ENCODE results near the gene ATP6AP2.

Gene ATP6AP2, protein sequence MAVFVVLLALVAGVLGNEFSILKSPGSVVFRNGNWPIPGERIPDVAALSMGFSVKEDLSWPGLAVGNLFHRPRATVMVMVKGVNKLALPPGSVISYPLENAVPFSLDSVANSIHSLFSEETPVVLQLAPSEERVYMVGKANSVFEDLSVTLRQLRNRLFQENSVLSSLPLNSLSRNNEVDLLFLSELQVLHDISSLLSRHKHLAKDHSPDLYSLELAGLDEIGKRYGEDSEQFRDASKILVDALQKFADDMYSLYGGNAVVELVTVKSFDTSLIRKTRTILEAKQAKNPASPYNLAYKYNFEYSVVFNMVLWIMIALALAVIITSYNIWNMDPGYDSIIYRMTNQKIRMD

DNA sequence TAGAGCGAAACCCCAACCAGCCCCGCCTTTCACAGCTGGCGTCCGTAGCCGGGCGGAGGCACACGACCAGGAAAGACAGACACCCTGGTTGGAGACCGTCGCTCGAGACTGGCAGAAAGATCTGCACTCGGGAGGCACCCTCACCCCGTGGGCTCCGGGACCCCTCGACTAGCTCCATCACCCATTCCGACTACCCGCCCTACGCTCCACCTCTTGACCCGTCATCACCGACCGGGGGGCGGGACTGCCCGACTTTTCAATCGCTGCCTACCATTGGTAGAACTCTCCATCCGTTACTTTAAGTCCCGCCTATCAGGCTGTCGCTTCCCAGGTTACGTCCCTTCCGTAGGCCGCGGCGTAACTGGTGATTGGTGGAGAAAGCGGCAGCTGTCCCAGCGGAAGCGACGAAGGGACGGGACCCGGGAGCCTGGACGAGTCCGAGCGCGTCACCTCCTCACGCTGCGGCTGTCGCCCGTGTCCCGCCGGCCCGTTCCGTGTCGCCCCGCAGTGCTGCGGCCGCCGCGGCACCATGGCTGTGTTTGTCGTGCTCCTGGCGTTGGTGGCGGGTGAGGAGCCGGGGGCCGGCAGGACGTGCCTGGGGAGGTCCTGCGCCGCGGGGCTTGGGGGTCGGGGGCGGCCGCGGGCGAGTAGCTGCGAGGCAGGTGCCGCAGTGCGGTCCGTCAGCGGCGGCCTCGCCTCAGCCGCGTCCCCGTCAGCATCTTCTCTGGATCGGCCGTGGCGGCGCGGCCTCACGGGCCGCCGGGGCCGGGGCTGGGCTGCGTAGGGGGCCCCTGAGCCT, at the start of gene ATP6AP2:
Gene ATP6AP2, plus strand, starts transcription at position 434 of the 799 bp plus-strand sequence. Its CDS starts 96 bp downstream, at position 530.
- DNase-seq (ENCODE audit: low read depth in 3 of 3), result peak; percentile 60 to 79 (median 77)

DNA sequence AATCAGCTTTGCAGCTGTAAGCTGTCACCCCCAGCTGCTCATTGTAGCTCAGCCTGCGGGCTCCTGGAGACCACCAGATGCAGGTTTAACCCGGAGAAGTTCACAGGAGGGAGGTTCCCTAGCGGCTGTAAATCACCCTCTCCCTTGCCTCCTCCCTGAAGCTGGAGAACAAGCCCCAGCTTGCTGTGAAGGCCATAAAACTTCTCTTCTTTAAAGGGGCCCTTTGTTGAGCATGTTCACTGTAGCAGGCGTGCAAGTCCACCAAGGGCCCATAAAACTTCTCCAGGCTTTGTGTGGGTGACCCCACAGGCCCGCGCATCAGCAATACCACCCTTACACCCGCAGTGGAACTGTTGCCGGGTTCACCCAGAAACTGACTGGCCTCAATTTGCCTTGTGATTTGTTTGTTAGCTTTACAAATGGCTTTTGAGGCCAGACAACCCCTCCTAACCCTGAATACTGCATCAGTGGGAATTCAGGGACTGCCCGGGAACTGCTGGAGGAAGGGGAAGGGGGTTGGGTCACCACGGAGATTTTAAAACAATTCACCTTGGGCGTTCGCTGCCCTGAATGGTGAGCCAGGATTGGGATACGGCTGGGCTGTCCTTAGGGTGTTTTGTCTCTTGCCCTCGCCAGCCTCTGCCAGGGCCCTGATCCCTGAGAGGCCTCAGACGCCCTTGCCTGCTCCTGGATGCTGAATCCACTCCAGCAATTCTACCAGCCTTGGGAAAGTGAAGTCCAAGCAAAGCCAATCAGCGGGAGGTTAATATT, 49.5 kb upstream of the ATP6AP2 start:
- DNase-seq (ENCODE audit: low read depth in 3 of 3), result no peak

DNA sequence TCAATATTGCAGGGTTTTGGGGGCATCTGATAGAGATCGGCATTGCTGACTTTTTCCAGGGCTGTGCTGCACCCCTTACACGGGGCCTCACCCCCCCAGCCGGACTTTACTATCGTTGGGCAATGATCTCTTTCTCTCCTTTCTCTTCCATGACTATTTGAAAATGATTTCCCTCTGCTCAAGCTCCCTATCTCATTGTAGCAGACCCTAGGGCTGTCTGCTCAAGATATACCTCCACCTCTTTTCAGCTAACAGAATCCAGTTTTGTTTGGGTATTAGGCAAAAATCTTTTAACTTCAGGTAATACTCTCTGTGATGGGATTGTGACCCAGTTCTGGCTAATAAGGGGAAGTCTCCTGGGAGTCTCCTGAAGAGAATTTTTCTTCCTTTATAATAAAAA, 43.5 kb upstream of the ATP6AP2 start:
- no peak for DNase-seq (ENCODE audit: low read depth in 3 of 3)

DNA sequence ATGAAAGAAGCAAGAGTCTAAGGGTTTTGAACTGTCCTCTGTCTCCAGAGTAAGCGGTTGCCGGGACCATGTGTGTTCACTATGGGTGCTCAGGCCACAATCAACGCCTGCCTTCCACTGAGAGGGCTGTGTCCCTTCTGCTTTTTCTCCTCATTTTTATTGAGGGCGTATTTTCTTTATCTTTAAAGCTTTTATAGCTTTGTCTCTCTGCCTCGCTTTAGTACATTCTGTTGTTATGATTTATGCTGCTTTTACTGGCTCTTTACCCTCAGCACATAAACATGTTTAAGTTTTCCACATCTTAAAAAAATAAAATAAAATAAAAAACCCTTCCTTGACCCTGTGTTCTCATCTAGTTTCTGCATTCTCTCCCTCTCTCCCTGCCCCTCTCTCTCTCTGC, 42.4 kb upstream of the ATP6AP2 start:
- no peak for DNase-seq (ENCODE audit: low read depth in 3 of 3)

DNA sequence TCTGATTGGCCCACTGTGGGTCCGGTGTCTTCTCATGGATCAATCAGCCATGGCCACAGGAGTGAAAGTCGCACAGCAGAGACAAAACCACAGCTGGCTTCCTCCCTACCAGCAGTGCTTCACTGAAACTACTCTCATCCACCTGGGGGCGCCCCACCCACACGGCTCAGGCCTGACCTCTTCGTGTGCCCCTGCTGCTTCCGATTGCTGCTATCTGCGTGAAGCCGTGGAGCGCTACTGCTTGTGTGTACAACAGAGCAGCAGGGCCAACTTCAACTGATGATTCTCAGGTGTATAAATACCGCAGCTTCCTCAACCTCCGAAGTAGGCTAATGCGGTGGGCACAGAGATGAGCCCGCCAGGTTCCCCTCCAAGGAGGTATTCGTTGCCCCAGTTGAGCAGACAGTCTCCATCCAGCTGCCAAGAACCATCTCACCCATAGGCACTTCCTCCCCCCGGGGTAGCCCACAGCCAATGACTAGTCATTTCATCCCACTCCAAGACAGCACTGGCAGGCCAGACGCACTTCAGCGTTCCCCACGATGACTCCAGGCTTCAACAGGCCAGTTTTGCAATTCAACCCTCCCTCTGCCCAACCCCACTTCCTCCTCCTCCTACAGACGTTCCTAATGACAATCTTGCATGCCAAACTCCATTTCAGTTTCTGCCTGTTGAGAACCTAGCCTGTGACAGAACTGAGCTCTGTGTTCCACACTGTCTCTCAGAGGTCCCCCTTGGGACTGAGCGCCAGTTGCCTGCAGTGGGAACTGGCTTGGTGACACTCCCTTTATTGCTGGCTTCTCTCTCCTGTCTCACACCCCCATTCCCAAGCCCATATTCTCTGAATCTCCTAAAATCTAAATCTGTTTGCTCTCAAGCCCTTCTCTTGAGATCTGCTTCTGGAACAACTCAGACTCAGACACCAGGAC, 41.3 kb upstream of the ATP6AP2 start:
- DNase-seq (ENCODE audit: low read depth in 3 of 3), result peak; percentile 8 to 37 (median 29)

DNA sequence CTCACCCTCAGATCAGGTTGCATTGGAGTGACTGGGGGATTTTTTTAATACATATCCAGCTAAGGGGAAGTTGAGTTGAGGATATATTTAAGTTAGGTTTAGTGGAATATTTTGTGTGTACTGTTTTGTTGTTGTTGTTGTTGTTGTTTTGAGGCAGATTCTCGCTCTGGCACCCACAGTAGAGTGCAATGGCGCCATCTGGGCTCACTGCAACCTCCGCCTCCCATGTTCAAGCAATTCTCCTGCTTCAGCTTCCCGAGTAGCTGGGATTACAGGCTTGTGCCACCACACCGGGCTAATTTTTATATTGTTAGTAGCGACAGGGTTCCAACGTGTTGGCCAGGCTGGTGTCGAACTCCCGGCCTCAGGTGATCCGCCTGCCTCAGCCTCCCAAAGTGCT, 38.6 kb upstream of the ATP6AP2 start:
- DNase-seq (ENCODE audit: low read depth in 3 of 3), result no peak

DNA sequence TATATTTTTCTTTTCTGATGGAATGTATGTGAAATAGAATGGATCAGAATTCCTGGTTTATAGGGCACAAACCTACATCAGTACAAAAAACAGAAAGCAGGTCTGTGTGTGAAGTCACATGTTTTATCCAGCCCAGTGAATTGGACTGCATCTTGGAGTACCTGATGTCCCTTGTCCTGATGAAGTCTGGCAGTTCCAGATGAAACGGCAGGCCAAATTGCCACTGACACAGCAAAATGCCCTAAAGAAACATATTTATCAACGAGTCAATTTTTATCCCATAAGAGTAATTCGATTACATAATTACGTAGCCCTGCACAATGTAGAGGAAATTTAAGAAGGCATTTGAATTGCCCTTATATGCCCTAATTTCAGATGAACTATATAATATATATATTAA, 37.8 kb upstream of the ATP6AP2 start:
- DNase-seq (ENCODE audit: low read depth in 3 of 3), result no peak

DNA sequence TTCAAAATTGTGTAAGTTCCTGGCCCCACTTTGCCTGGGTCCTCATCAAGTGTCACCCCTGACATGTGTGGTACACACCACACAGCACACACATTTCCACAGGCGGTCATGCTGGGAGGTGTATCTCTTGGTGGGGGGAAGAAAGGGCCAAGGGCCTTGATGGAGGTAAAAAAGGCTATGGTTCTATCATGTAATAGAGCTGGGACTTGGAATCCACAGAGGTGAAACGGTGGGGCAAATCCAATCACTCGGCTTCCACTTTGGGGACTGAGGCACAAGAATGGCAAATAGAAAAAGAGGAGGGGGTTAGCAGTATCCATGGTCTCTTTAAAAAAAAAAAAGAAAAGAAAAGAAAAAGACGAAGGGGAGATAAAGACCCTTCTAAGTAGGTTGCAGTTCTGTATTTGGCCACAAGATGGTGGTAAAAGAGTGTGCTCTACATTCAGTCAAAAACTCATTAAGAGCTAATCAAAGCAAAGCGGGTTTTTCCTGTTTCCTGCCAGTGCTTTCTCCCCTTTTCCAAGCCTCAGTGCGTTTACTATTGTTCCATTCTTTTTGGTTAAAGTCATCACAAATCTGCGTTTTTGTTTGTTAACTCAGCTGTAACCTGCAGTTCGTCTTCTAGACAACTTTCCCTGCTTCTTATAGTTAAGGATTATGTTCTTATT, 37.0 kb upstream of the ATP6AP2 start:
- DNase-seq (ENCODE audit: low read depth in 3 of 3), result no peak

DNA sequence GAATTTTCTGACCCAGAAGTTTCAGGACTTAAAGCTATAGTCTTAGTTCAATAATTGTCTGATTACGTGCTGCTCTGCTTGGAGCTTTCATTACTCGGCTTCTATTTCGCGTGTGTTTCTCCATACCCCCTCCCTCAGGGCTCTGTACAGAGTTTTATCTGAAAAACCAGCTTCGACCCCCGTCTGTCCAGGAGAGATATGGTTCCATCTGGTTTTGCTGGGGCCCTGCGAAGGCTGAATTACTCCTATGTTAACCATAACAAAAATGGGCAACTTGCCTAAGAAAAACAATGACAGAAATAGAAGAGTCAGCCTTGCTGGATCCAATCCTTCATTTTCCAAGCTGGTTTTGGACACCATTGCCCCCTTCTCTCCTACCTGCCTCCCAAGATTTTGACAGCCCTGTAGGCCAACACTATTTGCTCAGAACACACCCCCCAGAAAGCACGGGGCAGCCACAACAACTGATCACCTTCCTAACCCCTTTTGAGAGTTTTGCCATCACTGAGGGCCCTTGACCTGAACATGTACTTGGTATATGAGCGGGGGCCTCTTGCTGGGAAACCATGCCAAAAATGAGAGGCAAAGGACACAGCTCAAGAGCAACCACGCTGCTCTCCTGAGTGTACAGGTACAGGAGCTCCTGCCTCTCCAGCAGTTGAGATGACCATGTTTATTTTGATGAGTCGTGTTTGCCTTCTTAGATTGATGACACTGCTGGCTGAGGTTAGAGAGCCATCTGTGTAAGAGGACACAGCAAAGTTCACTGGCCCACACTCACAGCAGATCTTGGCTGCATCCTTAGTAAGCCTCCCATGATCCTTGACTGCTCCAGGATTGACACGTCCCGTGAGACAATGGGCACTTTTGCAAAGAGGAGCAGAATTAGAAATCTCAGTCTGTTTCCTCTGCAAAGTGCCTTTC, 36.2 kb upstream of the ATP6AP2 start:
- no peak for DNase-seq (ENCODE audit: low read depth in 3 of 3)

DNA sequence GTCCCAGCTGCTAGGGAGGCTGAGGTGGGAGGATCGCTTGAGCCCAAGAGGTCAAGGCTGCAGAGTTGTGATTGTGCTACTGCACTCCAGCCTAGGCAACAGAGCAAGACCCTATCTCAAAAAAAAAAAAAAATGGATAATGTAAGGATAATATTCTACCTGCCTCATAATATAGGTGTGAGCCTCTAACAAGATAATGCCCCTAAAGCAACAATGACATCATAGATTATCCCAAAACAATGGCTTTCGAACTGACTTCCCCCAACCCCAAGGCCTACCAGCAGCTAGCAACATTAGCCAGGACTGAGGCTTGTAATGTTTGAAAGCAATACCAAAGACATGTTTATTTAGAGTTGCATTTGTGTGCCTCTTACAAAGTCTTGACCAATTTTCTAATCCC, 33.9 kb upstream of the ATP6AP2 start:
- no peak for DNase-seq (ENCODE audit: low read depth in 3 of 3)

DNA sequence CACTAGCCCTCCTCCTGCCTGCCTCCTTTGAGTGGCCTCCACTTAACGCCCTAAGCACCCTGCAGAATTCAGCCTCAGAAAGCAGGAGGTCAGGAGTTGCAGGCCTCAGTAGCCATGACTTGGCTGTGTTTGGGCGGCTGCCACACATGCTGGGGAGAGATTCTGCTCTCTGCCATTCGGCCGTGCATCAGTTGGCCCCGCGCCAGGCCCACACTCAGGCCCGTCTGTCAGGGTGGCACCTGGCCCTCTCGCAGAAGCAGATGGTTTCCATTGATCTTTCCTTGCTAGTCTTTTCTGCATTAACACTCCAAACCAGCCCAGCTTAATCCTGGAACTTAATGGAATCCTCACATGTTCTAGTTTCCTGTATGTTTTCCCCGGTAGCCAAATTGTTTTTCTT, 30.7 kb upstream of the ATP6AP2 start:
- DNase-seq (ENCODE audit: low read depth in 3 of 3), result no peak

DNA sequence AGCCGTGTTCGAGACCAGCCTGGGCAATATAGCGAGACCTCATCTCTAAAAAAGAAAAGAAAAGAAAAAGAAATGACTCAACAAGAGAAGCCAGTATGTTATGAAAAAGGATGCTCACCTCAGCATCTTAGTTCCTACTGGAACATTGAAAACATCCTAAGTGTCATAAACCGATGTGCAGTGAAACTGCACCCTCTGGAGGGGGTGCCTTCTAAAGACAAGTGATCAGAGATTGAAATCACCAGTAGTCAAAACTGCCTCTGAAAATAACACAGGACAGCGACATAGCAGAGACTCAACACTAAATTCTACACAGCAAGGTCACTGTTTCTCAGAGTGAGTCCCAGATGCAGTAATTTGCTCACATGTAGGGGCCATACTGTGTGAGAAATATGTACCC, 28.0 kb upstream of the ATP6AP2 start:
- DNase-seq (ENCODE audit: low read depth in 3 of 3), result no peak

DNA sequence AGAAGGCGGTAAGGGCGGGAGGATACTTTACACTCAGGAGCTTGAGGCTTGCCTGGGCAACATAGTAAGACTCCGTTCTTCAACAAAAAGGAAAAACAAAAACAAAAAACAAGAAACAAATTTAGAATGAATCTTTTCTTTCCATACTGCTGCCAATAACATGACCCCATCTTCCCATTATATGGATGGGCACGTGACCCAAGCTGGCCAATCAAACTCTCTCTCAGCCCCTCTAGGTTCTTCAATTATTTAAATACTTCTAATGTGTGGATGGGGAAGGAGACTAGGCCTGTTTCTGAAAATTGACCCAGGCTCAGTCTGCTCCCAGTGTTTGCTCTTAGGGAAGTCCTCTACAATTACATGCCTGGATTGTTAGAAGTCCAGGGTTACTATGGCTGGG, 22.2 kb upstream of the ATP6AP2 start:
- DNase-seq (ENCODE audit: low read depth in 3 of 3), result no peak

DNA sequence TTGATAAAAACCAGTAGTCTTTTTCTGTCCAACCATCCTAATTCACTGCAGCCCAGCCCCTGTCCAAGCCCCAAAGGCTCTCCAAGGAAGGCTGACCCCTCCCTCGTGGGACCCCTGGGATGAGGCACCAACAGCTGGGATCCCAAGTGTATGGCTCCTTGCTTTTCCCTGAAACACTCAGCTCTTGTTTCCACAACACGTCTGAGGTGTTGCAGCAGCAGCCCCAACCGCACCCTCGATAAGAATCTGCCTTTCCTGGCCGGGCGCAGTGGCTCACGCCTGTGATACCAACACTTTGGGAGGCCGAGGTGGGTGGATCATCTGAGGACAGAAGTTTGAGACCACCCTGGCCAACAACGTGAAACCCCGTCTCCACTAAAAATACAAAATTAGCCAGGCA, 17.0 kb upstream of the ATP6AP2 start:
- no peak for DNase-seq (ENCODE audit: low read depth in 3 of 3)

DNA sequence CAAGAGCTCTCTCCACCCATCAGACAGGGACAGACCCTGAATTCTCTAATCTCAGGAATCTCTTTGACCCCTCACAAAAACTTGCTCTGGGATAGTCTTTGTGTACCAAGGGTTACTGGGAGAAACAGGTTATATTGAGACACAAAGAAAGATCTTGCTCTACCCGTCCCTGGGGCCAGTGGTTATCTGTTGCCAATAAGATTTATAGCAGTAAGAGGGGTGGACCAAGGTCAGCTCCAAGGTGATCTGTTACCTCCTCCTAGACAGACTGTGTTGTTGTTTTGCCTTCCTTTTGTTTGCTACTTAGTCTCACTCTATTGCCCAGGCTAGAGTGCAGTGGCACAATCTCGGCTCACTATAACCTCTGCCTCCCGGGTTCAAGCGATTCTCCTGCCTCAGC, 16.3 kb upstream of the ATP6AP2 start:
- no peak for DNase-seq (ENCODE audit: low read depth in 3 of 3)

DNA sequence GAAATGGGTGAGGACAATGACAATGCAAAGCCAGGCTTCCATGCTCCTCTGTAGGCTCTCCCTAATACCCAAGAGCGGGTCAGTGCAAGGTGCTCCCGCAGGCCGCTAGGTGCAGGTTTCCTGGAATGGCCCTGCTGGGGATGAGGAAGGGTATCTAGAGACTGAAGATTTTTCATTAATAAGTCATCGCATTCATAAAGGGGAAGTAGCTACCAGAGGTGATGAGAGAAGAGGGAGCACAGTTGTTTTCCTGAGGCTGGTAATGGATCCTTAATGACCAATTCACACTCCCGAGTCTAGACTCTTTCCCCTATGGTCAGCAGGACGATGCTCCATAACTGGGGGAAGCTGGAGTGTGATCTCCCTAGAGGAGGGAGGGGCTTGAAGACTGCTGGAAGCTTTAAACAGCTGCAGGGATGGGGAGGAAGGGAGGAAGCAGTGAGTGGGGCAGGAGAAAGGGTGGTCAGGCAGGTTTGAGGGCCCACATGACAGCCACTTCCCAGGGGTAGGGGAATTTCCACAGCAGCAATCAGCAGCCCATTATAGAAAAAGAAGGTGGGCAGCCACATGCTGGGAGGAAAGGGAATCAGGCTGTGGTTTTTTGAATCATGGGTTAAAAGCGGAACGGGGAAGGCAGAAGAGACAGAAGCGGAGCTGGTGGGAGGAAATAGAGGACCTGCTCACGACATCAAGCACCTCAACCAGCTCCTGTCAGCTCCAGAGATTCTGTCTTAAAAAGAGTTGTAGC, 10.2 kb upstream of the ATP6AP2 start:
- DNase-seq (ENCODE audit: low read depth in 3 of 3), result no peak

DNA sequence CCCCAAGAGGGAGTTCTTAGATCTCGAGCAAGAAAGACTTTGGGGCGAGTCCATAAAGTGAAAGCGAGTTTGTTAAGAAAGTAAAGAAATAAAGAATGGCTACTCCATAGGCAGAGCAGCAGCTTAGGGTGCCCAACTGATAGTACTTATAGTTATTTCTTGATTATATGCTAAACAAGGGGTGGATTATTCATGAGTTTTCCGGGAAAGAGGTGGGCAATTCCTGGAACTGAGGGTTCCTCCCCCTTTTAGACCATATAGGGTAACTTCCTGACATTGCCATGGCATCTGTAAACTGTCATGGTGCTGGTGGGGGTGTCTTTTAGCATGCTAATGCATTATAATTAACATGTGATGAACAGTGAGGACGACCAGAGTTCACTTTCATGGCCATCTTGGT, 9.6 kb upstream of the ATP6AP2 start:
- DNase-seq (ENCODE audit: low read depth in 3 of 3), result peak in 1 of 3 experiments; percentile 21

DNA sequence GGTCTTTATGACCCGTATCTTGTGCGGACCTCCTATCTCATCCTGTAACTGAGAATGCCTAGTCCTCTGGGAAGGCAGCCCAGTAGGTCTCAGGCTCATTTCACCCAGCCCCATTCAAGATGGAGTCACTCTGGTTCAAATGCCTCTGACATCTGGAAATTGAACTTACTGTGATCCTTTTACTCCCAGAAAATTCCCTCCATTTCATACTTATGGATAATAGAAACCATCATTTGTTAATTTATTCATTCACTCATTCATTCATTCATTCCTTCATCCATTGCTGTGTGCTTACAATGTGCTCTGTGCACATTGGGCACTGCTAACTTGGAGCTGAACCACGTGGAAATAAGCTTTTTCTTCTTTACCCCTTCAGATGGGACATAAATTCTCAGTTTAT, 9.2 kb upstream of the ATP6AP2 start:
- DNase-seq (ENCODE audit: low read depth in 3 of 3), result no peak

DNA sequence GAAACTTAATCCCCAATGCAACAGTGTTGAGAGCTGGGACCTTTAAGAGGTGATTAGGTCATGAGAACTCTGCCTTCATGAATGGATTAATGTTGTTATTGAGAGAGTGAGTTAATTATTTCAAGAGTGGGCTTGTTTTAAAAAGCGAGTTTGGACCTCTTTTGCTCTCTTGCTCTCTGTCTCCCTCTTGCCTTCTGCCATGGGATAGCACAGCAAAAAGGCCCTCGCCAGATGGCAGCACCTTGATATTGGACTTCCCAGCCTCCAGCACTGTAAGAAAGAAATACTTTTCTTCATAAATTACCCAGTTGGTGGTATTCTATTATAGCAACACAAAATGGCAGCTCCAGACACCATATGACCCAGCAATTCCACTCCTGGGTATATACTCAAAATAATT, 7.0 kb upstream of the ATP6AP2 start:
- no peak for DNase-seq (ENCODE audit: low read depth in 3 of 3)

Data from stimulated activated CD4-positive, alpha-beta T cell treated with anti-CD3 and anti-CD28 coated beads, TNF-alpha, amount 100 ng/mL, for 4 hours (primary cell).